Measurements from ENCODE around the gene BFSP2. TPM values are rescaled to one million over a fixed set of nuclear protein-coding genes. Genes with fewer than 3 reads are reported as not detected.

BFSP2 gene
- total RNA-seq, 1 donor from 2014 or later: not detected

- DNase-seq: no peak
Measured at GRCh38 chr3:133419151-133419909, 19.5 kb downstream of the BFSP2 start.

GRCh38 chr3:133424937-133425869 is 25.3 kb downstream of the BFSP2 start:
- no peak for DNase-seq

- no peak for DNase-seq
Measured at GRCh38 chr3:133425898-133426297, 26.0 kb downstream of the BFSP2 start.

GRCh38 chr3:133426721-133427120 is 26.9 kb downstream of the BFSP2 start:
- DNase-seq: no peak

- DNase-seq: no peak
Measured at GRCh38 chr3:133428552-133428951, 28.7 kb downstream of the BFSP2 start.

- DNase-seq: no peak
Measured at GRCh38 chr3:133429063-133429462, 29.2 kb downstream of the BFSP2 start.

- no peak for DNase-seq
Measured at GRCh38 chr3:133439563-133439962, 39.7 kb downstream of the BFSP2 start.

GRCh38 chr3:133440652-133441051 is 40.8 kb downstream of the BFSP2 start:
- peak; percentile 54 for DNase-seq

GRCh38 chr3:133441867-133442270 is 42.0 kb downstream of the BFSP2 start:
- DNase-seq: no peak

GRCh38 chr3:133442518-133442917 is 42.7 kb downstream of the BFSP2 start:
- DNase-seq: no peak

- DNase-seq: no peak
Measured at GRCh38 chr3:133443649-133444422, 44.0 kb downstream of the BFSP2 start.

- no peak for DNase-seq
Measured at GRCh38 chr3:133444423-133444774, 44.5 kb downstream of the BFSP2 start.

- no peak for DNase-seq
Measured at GRCh38 chr3:133445108-133445507, 45.3 kb downstream of the BFSP2 start.

GRCh38 chr3:133447750-133448477 is 48.1 kb downstream of the BFSP2 start:
- DNase-seq: no peak

GRCh38 chr3:133448478-133449122 is 48.7 kb downstream of the BFSP2 start:
- DNase-seq: no peak

- no peak for DNase-seq
Measured at GRCh38 chr3:133451309-133451708, 51.5 kb downstream of the BFSP2 start.

GRCh38 chr3:133452641-133453319 is 52.9 kb downstream of the BFSP2 start:
- no peak for DNase-seq

- no peak for DNase-seq
Measured at GRCh38 chr3:133453383-133453782, 53.5 kb downstream of the BFSP2 start.

- DNase-seq: no peak
Measured at GRCh38 chr3:133455281-133455680, 55.4 kb downstream of the BFSP2 start.

- DNase-seq: no peak
Measured at GRCh38 chr3:133455960-133456359, 56.1 kb downstream of the BFSP2 start.

GRCh38 chr3:133457025-133457424 is 57.2 kb downstream of the BFSP2 start:
- DNase-seq: no peak
